ENCODE data around the gene FOCAD.

DNA sequence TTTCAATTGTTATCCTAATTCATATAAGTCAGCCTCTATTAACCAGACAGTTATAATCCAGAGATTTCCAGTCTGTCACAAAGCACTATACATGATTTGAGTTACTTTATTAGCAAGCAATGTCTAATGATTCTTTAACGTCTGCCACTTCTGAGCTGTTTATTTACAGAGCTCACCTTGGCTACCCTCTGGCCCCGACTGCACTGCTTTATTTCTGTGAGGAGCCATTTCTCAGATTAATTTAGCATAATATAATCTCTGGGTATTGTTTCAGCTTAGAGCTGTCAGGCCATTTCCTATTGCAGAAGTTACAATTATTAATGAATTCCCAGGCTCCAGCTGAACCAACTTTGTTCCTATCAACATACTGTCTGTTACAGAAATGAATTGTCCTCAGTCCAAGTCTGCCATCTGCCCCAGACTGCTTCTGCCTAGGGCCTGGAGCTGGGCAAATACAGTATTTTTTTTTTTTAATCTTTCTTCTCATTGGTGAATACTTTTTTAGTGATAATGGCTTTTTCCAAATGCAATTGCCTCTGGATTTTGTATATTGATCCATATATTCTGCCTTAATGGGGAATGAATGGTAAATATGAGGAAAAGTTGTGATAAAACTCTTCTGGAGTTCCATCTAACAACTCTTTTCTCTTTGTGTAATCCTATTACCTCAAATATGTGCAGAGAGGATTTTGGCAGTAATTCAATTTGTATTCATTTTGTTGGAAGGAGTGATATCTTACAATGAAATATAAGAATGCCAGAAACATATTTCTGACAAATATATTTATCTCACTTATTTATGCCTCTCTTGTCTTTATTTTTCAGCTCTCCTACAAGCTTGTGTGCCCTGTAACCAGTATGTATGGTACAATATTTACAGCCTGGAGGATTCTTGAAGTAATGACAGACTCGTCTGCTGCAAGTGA, 104.7 kb downstream of the FOCAD start:
- TF ChIP-seq CTCF (conservative IDR thresholded peaks at IDR 0.05 in 1 of 2, IDR thresholded peaks at IDR 0.05 in 1 of 2; ENCODE audit: extremely low read depth in 1 of 2, insufficient read depth in 1 of 2, low read depth in 1 of 2, low read length in 2 of 2) (no peak), EZH2 (IDR thresholded peaks at IDR 0.05; ENCODE audit: borderline replicate concordance, low read length) (no peak)
